Islet precursor cell (in vitro differentiated cells): ENCODE data around the gene HSD17B12.

Experiments
- DNase-seq: peaks from one replicate; pipeline ENCODE4 v3.0.0-alpha.2; 2018

Gene HSD17B12

DNA sequence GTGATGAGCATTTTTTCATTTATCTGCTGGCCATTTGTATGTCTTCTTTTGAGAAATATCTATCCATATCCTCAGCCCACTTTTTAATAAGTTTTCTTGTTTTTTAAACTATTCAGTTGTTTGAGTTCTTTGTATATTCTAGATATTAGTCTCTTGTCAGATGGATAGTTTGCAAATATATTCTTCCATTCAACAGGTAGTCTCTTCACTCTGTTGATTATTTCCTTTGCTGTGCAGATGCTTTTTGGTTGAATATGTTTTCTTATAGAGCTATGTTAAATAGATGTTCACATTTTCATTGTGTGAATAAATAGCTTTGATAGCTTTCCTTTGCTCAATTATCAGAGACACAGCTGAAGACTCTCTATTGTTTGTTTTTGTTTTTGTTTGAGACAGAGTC is 131.9 kb downstream of the HSD17B12 start:
- no peak for DNase-seq

DNA sequence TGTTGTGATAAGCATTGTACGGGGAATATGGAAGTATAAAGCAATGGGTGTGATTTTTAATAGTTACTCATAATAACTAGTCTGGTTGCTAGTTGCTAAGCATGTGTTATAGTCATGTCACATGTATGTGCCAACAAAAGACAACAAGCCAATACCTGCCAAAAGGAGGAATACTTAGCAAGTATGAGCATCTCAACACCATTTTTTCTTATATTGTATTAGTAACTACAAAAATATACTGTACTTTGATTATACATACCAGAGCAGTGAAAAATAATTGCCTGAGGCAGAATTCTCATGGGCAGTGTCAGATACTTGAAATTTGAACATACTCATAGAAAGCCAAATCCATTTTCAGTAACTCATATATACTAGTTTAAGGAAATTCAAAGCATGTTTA is 137.7 kb downstream of the HSD17B12 start:
- no peak for DNase-seq

DNA sequence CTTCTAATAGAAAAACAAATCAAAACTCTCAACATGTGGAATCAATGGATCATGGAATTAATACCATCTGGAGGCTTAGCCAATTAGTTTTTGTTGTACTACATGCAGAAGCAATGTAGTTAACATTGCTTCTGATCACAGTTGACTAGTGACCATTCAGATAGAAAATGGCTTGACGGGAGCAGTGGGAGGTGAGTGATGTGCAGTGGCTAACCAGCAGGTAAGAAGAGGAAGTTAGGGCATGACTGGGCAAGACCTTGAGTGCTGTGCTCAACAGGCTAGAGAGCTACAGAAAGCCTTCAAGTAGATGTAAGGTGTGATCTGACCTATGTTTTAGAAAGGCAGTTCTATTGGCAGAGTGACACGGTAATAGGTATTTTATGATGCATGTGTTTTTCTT is 139.4 kb downstream of the HSD17B12 start:
- no peak for DNase-seq

DNA sequence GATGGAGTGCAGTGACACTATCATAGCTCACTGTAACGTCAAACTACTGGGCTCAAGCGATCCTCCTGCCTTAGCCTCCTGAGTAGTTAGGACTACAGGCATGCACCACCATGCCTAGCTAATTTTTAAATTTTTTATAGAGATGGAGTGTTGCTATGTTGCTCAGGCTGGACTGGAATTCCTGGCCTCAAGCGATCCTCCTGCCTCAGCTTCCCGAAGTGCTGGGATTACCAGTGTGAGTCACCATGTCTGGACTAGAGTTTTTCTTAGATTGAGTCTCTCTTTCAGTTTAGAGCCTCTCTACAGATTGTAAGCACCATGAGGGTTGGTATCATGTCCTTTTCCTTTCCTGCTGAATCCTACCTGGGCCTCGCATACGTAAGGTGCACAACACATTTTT is 142.8 kb downstream of the HSD17B12 start:
- no peak for DNase-seq

DNA sequence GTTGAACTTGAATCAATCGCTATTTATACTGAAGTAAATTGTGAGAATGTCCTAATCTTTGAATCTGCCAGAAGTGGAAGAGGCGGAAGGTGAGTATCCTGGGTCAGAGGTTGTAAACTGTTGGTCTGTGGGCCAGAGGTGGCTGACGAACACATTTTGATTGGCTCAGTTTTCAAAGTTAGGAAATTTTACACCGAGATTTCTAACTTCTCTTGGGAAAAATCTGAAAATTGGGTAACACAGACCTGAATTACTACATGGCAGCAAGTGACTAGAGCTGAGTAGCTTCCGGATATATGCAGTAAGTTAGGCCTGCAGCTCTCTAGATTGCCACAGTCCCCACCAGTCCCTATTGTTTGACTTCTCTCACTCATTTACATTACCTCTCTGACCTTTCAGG is 143.3 kb downstream of the HSD17B12 start:
- no peak for DNase-seq

DNA sequence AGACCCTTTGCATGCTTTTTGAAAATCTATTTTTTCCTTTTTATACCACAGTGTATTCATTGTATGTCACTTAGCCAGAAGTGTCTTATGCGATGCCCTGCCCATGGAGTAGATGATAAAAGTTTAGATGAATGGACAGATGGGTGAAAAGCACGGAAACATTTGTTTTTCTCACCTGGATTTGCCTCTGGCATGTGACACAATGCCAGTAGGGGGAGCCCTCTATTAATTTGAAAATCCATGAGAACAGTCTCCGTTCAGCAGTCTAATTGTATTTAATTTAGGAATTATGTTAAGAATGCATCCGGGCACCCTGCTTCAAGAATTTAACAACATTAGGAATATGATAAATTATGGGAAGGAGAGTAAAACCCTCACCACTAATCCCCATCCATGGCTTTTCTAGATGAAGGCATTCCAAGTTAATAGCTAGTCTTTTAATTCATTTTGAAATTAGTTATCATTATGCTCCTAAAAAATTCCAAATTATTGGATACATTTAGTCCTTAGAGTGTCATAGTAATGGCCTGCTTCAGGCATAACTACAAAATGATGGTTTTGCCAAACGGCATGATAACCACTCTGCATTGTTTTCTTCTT is 144.8 kb downstream of the HSD17B12 start:
- no peak for DNase-seq

DNA sequence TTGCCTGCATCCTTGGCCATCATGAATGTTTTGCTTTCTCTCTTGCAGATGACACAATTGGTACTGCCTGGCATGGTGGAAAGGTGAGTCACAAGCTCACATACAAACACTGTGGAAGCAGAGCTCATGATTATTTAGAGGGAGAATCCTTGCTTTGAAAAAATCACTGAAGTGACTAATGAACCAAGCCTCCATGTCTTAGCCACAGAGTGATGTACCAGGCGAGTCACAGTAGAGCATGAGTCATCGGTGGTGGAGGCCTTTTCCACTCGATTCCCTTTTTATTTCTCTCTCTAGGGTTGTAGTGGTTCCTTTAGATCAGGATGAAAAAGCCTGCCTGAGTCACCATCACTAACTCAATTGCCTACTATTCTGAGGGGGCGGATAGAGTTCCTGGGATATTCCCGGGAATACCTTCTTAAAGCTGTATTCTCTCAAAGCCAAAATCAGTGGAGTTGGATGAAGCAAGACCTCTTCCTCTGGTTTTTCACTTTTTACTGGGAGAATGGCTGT is 150.4 kb downstream of the HSD17B12 start:
- peak; percentile 96 for DNase-seq

DNA sequence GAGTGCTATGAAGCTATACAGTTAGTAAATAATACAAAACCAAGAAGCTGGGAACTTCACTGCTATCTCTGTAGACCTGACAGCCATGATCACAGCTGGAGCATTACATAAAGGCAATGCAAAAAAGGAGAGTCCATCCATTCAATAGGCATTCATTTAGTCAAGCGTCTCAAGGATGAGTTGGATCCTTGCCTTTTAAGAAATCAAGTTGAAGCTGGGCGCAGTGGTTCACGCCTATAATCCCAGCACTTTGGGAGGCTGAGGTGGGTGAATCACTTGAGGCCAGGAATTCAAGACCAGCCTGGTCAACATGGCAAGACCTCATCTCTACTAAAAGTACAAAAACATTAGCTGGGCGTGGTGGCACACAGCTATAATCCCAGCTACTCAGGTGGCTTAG is 152.0 kb downstream of the HSD17B12 start:
- DNase-seq = no peak

DNA sequence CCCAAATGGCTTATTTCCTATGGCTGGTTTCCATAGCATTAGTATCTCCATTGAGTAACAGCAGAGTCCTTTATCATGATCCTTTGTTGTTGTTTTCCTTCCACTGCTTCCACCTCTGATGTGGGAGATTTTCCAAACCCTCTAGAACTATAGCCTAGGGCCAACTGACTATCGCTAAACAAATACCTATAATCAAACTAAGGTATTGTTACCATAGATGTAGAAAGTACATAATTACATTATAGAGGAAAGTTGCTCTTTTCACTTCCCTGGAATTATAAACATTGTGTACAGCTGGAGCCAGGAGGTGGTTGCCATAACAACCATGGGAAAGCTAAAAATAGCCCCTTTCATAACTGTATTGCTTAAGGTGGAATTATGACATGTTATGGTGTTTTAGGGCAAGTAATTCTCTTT is 153.1 kb downstream of the HSD17B12 start:
- DNase-seq = no peak

DNA sequence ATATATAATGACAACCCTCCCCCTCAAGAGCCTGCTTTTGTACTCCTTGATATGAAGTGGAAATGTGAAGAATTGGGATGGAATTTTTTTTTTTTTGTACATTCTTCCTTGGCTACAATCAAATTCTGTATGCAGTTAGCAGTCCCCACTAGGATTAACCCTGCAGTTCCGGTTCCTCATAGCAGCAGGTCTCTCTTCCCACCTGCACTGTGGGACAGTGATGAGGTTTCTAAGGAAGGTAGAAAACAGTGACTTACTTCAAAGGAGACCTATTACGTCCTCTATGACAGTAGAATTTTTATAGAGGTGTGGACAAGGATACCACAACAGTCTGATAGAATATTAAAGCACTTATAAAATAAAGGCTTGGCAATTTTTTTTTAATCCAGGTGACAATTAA is 153.7 kb downstream of the HSD17B12 start:
- no peak for DNase-seq

DNA sequence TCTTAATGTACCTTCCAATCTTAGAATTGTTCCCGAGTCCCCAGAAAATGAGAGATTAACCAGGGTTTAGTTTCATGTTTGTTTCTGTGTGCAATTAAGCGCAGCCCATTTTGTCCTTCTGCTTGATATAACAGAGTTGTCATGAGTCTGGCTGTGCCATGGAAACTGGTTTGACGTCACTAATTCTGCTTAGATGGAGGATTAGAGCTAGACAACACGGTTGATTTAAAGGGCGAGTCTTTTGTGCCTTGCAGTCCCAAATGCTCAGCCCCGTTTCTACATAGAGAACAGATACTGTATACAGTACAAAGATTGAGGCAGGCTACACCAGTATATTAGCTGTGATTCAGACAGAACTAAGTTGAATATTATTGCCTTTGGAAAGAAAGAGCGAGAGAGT is 154.6 kb downstream of the HSD17B12 start:
- no peak for DNase-seq

DNA sequence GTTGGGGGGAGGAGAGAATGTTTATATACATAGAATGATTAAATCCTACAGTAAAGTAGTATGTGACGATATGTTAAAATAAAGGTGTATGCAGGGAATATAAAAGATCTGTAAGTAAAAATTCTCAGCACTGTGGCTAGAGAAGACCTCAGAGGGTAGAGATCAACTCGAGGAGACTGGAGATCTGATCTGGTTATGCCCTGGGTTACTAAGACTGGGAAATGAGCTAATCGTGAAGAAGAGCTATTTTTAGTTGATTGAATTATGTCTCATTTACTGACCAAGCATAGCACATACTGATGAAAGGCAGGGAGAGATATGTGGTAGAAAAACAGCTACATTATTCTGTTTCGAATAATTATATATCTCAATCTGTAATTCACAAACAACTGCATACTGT is 157.3 kb downstream of the HSD17B12 start:
- DNase-seq = no peak

DNA sequence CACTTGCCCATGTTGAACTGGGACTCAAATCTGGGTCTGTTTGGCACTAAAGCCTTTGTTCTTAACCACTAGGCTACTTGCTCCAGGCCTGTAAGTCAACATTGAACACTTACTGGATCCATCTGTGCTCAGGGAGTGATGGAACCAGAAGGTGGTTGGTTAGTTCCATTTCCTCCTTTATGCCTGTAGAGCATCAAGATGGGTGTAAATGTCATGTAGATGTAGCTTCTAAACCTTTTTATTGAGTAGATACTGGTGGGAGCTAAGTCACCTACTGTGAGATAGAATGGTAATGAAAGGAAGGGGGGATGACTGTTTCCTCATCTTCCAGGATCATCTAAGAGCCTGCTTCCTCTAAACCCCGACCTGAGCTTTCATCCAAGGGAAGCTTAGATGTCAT is 161.5 kb downstream of the HSD17B12 start:
- DNase-seq = no peak

DNA sequence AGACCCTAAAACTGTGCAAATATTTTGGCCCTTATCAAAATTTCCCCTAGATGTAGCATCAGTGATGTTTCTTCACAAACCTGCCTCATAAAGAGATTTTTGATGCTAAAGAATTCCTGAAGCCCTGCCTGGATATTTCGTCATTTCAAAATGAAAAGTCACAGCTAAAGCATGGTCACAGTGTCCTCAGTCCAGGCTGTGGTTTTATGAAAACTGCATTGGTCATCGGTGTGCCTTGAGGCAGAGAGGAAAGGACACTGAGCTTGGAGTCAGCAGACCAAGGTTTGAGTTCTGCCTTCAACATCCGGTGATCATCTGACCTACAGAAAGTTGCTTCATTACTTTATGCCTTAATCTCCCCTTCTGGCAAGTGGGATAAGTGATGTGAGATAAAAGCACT is 165.3 kb downstream of the HSD17B12 start:
- no peak for DNase-seq

DNA sequence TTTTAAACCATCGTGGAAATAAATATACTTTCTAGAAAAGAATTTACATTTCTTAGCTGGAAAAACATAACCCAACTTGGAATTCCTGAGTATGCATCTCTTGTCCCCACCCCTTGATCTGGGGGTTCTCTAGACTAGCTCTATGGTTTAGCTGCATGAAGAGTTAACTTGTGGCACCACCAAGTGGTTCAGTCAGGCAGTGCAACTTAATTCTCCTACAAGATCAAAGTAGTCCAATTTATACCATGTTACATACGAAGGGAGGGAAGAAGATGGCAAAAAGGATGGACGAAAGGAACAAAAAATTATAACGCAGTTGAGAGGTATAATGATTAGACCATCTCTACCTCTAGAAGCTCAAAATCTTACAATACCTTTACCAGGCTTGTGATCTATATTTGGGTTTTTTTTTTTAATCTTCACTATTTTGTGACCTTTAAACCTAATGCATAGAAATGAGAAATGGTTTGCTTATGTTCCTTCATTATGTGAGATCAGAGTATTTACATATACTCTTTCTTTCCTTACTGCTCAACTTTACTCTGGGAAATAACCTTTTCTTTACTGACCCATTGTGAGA is 171.6 kb downstream of the HSD17B12 start:
- peak; percentile 77 for DNase-seq

DNA sequence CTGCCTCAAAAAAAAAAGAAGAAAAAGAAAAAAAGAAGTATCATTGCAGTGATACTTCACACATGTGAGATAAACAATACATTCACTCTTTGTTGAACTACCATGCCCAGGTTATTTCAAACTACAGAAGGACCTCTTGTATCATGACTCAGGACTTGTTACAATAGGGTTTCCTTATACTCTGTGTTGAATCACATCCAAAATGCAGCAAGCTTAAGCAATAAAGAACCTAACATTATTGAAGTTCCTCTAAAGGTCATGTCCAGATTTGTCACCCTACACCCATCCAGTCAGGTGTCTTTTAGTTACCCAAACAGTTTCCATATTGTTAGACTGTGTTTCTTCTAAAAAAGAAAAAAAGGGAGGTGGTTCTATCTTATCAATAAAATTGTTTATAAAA is 173.2 kb downstream of the HSD17B12 start:
- no peak for DNase-seq

DNA sequence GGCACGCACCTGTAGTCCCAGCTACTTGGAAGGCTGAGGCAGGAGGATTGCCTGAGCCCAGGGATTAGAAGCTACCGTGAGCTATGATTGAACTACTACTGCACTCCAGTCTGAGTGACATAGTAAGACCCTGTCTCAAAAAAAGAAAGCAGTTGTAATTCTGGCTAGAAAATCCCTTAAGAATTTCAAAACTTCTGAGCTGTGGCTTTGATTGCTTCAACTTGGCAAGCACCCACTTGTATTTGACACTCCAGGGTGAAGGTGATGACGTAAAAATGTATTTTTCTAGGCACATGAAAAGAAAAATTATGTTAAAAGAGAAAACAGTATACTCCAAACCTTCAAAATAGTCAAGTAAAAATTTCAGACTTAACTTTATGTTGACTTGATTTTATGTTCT is 176.5 kb downstream of the HSD17B12 start:
- DNase-seq = no peak

DNA sequence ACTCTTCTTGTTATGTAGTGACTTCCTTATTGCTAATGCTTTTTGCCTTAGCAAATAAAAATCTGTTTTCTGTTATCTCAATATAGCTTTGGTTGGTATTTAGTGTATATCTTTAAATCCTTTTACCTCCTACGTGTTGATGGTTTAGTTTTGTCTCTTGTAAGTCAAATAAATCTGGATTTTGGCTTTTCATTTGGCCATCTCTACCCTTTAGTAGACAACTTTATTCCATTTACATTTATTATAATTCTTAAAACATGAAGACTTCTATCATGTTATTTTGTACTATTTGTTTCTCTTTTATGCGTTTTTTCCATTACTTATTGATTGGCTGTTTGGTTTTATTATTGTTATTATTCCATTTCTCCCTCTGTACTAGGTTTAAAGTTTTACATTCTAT is 180.6 kb downstream of the HSD17B12 start:
- DNase-seq = no peak

DNA sequence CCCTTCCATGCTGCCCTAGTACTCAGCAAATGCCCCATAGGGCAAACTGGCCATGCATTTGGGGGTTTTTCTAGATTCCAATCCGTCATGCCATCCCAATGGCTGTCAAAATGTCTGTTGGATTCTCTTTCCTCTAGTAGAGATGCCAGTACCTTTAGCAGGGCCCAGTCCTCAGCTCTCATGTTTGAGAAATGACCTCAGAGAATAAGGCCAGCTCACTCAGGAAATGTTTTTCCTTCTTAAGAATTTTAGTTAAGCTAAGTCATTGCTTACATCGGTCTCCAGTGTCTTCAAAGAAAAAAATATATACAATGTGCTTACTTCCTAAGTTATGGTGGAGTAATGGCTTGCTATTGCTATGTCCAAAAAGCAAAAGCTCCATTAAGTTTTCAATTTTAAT is 186.0 kb downstream of the HSD17B12 start:
- DNase-seq = no peak

DNA sequence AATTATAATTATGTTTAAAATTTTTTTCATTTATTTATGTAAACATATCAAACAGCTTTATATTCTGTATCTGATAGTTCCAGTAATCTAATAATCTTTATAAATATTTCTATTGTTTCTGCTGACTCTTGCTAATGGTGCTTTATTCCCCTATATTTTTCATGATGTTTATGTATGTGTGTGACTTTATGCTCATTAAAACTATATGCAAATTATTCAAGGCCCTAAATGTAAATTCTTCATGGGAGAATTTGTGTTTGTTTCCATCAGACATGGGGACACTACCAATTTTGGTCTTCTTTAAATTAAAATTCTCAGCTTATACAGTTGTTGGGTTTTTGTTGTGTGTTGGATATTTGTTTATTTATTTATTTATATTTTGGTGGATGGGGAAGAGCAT is 186.4 kb downstream of the HSD17B12 start:
- DNase-seq = no peak

DNA sequence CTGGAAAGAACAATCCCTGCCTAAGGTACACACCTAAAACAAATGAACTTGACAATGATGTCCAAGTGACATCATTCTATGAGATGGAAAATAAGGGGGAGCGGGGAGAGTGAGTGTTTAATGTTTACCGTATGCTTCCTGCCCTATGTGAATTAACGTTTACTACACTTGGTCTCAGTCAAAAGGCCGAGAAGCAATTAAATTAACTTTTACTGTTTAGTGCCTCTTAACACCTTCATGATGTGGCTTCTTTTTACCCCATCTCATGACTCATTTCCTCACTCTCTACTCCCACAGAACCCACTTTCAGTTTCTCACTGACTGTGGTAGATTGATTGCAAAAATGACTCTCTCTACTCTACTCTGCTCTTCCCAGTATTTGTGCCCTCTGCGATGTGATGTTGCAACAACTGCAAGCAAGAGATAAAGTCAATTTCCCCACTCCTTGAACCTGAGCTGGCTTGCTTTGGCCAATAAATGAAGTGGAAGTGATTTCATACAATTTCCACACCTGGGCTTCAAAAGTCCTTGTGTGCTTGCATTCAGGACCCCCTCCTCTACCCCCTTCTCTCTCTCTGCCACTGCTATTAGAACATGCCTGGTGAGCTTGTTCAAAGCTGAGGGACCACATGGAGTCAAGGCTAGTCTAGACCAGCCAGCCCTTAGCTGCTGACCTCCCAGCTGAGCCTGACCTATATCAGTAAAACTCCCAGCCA is 188.5 kb downstream of the HSD17B12 start:
- DNase-seq = no peak

DNA sequence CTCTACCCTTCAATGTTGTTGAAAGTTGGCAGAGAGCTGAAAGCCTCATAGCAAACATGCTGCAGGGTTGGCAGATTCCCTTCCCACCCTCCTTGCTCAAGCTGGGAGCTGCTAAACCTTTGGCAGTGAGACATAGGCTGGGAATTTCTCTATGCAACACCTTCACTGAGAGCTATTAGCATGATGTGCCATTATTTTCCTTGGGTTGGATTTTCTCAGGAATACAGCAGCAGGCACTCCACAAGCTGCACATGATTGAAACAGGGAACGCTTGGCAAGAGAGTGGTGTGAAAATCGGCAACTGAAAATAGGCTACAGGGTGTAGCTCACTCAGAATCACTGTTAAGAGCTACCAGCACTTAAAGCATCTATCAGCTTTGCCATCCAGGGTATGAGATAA is 190.5 kb downstream of the HSD17B12 start:
- DNase-seq = no peak

DNA sequence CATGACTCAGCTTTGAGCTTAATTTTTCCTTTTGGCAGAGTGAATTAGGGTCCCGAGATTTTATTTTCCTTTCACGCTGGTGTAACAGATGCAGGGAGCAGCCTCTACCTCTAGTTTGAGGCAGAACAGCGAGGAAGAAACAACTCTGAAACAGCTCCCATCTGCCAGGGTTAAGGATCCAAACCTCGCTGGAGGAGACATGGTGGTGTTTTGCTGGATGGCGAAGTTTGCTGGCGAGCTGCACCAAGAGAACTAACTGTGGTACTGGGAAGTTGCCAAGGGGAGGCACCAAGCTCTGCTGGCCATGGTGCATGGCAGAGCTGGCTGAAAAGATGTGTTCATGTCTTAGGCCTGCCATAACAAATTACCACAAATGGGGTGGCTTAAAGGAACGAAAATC is 192.5 kb downstream of the HSD17B12 start:
- DNase-seq = no peak

DNA sequence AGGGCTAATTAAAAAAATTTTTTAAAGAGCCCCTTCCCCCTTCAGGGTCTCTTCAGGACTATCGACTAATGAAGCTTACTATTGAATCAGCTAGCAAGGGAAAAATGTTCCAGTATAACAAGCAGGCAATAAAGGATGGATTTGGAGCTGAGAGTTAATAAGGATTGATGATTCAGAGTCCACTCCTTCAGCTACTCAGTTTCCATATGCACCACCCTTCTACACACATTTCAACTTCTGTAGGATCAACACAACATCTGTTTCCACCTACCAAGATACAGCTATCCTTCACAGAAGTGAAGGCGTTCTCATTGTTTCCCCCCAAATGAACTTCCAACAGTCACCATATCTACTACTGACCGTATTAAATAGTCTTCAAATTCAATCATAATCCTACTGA is 193.5 kb downstream of the HSD17B12 start:
- no peak for DNase-seq

DNA sequence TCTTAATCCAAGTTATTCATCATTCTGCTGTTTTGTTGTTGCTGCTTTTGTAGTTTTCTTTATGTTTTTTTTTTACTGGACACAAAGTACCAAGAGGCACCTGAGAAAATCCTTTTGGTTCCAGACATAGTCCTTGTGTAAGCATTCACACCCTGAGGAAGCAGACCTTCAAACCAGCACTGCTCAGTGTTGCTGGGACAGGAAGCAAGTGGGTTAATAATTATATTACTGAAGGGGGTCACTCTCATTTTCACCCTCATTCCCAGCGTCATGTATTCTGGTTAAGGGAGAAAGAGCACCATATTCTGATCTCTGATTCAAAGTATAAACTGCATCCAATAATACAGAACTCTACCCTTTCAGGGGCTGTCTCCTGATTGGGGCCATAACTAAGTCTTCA is 194.2 kb downstream of the HSD17B12 start:
- DNase-seq = no peak
